Naive thymus-derived CD8-positive, alpha-beta T cell (primary cell): Measurements from ENCODE around the gene CDC20. TPM values are rescaled to one million over a fixed set of nuclear protein-coding genes. Genes with fewer than 3 reads are reported as not detected.

Experiments
- ATAC-seq, 2 donors: fragments of 150-1000 bp; cut with Tn5 transposase in 1 of 2; sonication (Bioruptor Pico), chemical (Tn5 transposase) in 1 of 2; 1 replicate in 1 of 2; 2 replicates in 1 of 2; pipeline ENCODE4 v1.10.0; 2021; ENCODE audit warnings: mild to moderate bottlenecking in 2 of 2, moderate library complexity in 2 of 2
- POLR2A ChIA-PET: fragments of 350-600 bp; sonication (Branson Sonifier 250); formaldehyde crosslinking; loops from one replicate; lab custom pipeline; 2021; ENCODE audit warnings: antibody characterized with exemption; lab: Charles Lee
- DNase-seq, 10 donors: peaks; one replicate each; pipeline versions ENCODE4 v3.0.0 to v3.0.0-alpha.2; 2020 to 2022
- H3K27ac Mint-ChIP-seq, 10 donors: one replicate each; pipeline ENCODE4 v1.8.0; 2020 to 2022; ENCODE audit warnings: mild to moderate bottlenecking in 10 of 10, mixed read lengths in 10 of 10, moderate library complexity in 4 of 10, inconsistent platforms in 1 of 10
- H3K27me3 Mint-ChIP-seq, 5 donors: one replicate each; pipeline ENCODE4 v1.8.0; 2021 to 2022; ENCODE audit warnings: mixed read lengths in 5 of 5
- H3K36me3 Mint-ChIP-seq, 3 donors: one replicate each; pipeline ENCODE4 v1.8.0; 2020 to 2022; ENCODE audit warnings: mixed read lengths in 3 of 3, mild to moderate bottlenecking in 2 of 3, inconsistent platforms in 1 of 3
- H3K4me1 Mint-ChIP-seq, 4 donors: one replicate each; pipeline ENCODE4 v1.8.0; 2021 to 2022; ENCODE audit warnings: mixed read lengths in 4 of 4
- H3K4me3 Mint-ChIP-seq, 10 donors: one replicate each; pipeline ENCODE4 v1.8.0; 2020 to 2022; ENCODE audit warnings: mild to moderate bottlenecking in 10 of 10, mixed read lengths in 10 of 10, moderate library complexity in 6 of 10, inconsistent platforms in 1 of 10
- H3K9me3 Mint-ChIP-seq, 9 donors: one replicate each; pipeline ENCODE4 v1.8.0; 2020 to 2022; ENCODE audit warnings: mixed read lengths in 9 of 9, mild to moderate bottlenecking in 3 of 9, inconsistent platforms in 1 of 9, moderate library complexity in 1 of 9
- polyA plus RNA-seq, 3 donors: library from polyadenylated mRNA; unstranded; fragments of 300-500 nt; fragmentation: Illumina TruSeq; gene quantifications; one replicate each; pipeline ENCODE4 v1.2.3, GENCODE V29; 2021
- total RNA-seq, 8 experiments: library from RNA in 2 of 8; stranded (reverse) in 2 of 8; gene quantifications; one replicate each; pipeline ENCODE4 v1.2.3 and lab custom pipeline; 2021 to 2026

The CDC20 gene
- total and polyA plus RNA-seq, 5 experiments from 2014 or later: 0.39 to 0.77 (median 0.59) TPM; not detected in 2

DNA sequence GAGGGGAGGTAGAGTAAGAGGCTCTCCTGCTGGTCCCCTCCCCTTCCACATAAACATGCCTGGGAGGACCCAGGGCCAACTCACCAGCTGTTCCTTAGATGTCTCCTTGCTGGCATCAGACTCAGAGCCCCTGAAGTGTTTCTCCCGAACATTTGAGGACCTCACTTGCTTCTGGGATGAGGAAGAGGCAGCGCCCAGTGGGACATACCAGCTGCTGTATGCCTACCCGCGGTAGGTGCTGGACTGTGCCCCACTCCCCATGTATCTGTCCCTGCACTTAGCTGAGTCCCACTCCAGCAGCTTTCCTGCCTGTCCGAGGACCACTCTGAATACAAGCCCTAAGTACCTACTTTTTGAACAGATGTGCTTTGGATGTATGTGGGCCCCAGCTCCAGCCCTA, 20.8 kb upstream of the CDC20 start:
- no peak for DNase-seq
- Mint-ChIP-seq H3K4me1 (peaks cover 0 to 2% (median 0%) of the 10 kb centered on the region in 4 donors), H3K27ac (peak overlapping the region in 2 of 10 donors; percentile 38 to 43), H3K4me3 (no peak overlapping the region), H3K36me3 (no peaks in the 10 kb centered on the region), H3K9me3 (no peaks in the 10 kb centered on the region), H3K27me3 (peaks cover 0 to 1% (median 0%) of the 10 kb centered on the region in 5 donors)
- ATAC-seq: no peak
- POLR2A ChIA-PET: no interaction called here

DNA sequence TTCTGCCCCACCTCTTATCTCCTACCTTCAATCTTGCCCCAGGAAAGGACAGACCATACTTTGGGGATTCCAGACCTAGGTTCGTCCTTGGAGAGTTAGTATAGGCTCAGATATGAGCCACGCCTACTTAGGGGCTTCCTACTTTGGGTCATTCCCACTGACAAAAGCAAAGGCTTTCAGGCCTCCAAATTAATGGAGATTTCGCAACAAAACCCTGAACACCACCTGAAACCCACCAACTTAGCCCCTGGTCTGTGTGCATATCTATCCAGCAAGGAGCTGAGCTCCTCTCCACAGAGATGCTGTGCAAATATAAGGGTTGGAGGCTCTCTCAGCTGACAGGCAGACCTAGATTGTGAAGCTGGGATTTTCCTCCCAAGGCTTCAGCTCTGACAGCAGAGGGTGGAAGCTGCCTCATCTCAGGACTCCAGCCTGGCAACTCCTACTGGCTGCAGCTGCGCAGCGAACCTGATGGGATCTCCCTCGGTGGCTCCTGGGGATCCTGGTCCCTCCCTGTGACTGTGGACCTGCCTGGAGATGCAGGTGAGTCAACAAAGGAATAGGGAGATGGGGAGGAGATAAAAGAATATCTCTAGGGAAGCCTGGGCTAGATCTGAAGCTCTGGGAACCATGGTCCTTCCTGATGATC, 19.1 kb upstream of the CDC20 start:
- H3K36me3 Mint-ChIP-seq: no peaks in the 10 kb centered on the region
- H3K27ac Mint-ChIP-seq: no peak overlapping the region
- peaks cover 0 to 2% (median 0%) of the 10 kb centered on the region in 4 donors for H3K4me1 Mint-ChIP-seq
- peaks cover 0 to 1% (median 0%) of the 10 kb centered on the region in 5 donors for H3K27me3 Mint-ChIP-seq
- no peaks in the 10 kb centered on the region for H3K9me3 Mint-ChIP-seq
- POLR2A ChIA-PET: no interaction called here
- H3K4me3 Mint-ChIP-seq: no peak overlapping the region
- DNase-seq (no peak), ATAC-seq (no peak)

DNA sequence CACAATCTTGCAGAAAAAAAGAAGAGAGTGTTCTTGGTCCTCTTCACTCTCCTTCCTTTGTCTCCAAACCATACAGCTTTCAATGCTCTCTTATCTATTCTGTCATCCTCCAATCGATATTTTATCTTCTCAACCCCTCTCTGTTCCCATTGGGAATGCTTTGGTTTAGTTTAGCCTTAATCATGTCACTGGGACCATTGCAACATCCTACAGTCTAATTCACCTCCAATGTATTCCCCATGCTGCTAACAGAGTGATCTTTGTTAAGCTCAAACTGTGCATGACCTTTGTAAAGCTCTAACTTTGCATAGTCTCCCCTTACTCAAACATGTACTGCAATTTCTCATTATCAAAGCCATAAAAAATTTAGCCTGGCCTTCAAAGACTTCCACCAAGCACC, 18.2 kb upstream of the CDC20 start:
- Mint-ChIP-seq H3K4me1 (peaks cover 0 to 2% (median 0%) of the 10 kb centered on the region in 4 donors), H3K27me3 (peaks cover 0 to 1% (median 0%) of the 10 kb centered on the region in 5 donors), H3K36me3 (no peaks in the 10 kb centered on the region), H3K27ac (no peak overlapping the region), H3K9me3 (no peaks in the 10 kb centered on the region), H3K4me3 (no peak overlapping the region)
- ATAC-seq: no peak
- POLR2A ChIA-PET: no interaction called here
- no peak for DNase-seq

DNA sequence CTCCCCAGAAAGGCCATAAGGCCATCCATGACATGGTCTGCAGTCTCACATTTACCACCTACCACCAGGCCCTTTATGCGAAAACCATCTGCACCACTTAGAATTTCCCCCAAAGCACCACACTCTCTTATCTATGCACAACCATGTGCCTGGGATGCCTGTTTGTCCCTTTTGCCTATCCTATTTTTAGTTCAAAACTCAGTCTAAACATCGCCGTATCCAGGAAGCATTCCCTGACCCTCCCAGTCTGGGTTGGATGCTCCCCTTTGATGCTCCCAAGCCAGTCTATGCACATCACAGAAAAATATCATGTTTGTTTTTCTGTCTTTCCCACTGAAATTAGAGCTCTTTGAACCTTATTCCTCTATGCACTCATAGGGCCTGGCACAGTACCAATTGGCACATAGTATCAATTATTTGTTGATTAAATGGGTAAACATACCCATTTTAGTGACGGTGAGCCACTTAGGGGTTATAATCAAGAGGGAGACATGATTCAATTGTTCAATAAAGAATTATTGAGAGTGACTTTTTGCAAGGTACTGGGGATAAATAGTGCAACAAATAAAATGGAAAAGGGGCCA, 14.4 kb upstream of the CDC20 start:
- no peaks in the 10 kb centered on the region for H3K36me3 Mint-ChIP-seq
- no peak overlapping the region for H3K4me3 Mint-ChIP-seq
- DNase-seq: no peak
- POLR2A ChIA-PET: no interaction called here
- no peaks in the 10 kb centered on the region for H3K27me3 Mint-ChIP-seq
- H3K27ac Mint-ChIP-seq: peak overlapping the region in 2 of 10 donors; percentile 1 to 56
- H3K4me1 Mint-ChIP-seq: peaks cover under 1 to 7% (median 4%) of the 10 kb centered on the region in 4 donors
- ATAC-seq: no peak
- no peaks in the 10 kb centered on the region for H3K9me3 Mint-ChIP-seq

DNA sequence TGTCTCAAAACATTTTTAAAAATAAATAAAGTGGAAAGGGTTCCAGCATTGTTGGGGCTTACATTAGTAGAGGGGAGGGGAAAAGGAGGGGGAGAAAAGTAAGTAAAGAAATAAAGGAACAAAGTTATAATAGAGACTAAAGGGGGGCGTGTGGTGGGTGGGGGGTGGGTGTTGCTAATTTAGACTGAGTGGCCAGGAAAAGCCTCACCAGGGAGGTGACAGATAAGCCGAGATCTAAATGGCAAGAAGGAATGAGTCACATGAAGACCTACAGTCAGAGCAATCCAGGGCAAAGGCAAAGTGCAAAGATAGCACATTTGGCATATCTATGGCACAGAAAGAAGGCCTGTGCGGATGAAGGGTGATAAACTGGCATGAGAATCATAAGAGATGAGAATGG, 13.7 kb upstream of the CDC20 start:
- POLR2A ChIA-PET: no interaction called here

DNA sequence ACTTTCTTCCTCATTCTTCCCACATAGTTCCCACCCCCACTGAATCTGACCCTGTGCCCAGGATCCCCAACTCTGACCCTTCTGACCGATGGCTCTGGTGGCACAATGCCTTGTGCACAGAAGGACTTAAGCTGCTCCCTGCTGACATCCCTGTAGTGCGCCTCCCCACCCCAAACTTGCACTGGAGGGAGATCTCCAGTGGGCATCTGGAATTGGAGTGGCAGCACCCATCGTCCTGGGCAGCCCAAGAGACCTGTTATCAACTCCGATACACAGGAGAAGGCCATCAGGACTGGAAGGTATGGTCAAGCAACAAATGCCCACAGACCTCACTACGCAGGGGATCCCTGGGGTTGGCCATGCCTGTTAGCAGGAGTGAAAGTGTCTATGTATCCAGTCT, 12.1 kb upstream of the CDC20 start:
- Mint-ChIP-seq H3K4me3 (no peak overlapping the region), H3K4me1 (peaks cover 6 to 13% (median 10%) of the 10 kb centered on the region in 4 donors), H3K36me3 (no peaks in the 10 kb centered on the region), H3K9me3 (no peaks in the 10 kb centered on the region), H3K27me3 (no peaks in the 10 kb centered on the region), H3K27ac (peak overlapping the region in 1 of 10 donors; percentile 17)
- POLR2A ChIA-PET: no interaction called here
- DNase-seq: no peak
- ATAC-seq: no peak

More for the DNA sequence above, 13.7 kb upstream of the CDC20 start:
- ATAC-seq (no peak), DNase-seq (no peak)
- H3K9me3 Mint-ChIP-seq: no peaks in the 10 kb centered on the region
- no peaks in the 10 kb centered on the region for H3K36me3 Mint-ChIP-seq
- no peak overlapping the region for H3K27ac Mint-ChIP-seq
- H3K27me3 Mint-ChIP-seq: no peaks in the 10 kb centered on the region
- H3K4me3 Mint-ChIP-seq: no peak overlapping the region
- H3K4me1 Mint-ChIP-seq: peaks cover 6 to 13% (median 10%) of the 10 kb centered on the region in 4 donors

DNA sequence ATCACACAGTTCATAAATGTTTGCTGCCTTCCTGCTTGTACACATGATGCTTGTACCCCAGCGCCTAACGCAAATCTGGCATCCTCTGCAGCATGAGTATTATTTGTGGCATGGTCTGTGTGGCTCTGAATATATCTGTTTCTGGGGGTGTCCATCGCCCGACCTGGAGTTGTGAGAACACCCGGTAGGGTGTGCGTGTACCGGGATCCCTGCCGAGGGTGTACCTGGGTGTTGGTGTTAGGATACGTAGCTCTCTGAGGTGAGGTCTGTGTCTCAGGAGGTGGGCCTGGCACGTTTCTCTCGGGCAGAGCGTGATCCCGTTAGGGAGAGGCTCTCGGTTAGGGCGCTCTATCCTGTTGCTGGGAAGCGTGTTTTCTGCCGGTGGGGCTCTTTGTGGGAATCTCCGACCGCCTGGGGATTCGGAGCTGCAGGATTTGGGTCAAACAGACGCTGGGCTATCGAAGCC, 10.4 kb upstream of the CDC20 start:
- Mint-ChIP-seq H3K27ac (peak overlapping the region in 8 of 10 donors; percentile 14 to 87 (median 73)), H3K27me3 (no peaks in the 10 kb centered on the region), H3K4me3 (peak overlapping the region in 9 of 10 donors; percentile 11 to 84 (median 68)), H3K36me3 (no peaks in the 10 kb centered on the region), H3K4me1 (peaks cover 6 to 16% (median 11%) of the 10 kb centered on the region in 4 donors), H3K9me3 (no peaks in the 10 kb centered on the region)
- DNase-seq (no peak), ATAC-seq (no peak)
- POLR2A ChIA-PET: interaction anchor here (0.9 to 1.1 kb wide), 4 partner anchors 10 to 42 kb away, joined by 3 to 4 read pairs (median 3); partner anchors contain the start of genes CDC20, MED8 and SZT2

DNA sequence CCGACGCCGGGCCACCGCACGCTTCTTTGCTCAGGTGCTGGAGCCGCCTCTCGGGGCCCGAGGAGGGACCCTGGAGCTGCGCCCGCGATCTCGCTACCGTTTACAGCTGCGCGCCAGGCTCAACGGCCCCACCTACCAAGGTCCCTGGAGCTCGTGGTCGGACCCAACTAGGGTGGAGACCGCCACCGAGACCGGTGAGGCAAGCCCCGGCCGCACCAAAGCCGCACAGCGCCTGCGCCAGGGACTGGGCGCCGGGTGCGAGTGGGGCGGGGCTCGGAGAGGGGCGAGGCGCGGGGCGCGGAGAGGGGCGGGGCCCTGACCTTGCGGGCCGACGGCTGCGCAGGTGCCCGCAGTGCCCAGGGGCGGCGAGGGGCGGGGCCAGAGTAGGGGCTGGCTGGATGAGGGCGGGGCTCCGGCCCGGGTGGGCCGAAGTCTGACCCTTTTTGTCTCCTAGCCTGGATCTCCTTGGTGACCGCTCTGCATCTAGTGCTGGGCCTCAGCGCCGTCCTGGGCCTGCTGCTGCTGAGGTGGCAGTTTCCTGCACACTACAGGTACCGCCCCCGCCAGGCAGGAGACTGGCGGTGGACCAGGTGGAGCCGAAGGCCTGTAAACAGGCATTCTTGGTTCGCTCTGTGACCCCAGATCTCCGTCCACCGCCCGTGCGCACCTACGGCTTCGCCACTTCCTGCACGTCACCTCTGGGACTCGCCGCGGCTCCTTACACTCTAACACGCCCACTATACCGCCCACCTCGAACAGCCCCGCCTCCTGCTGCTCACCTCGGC, 9.8 kb upstream of the CDC20 start:
- Mint-ChIP-seq H3K9me3 (no peaks in the 10 kb centered on the region), H3K27me3 (no peaks in the 10 kb centered on the region), H3K4me1 (peaks cover 6 to 14% (median 12%) of the 10 kb centered on the region in 4 donors), H3K4me3 (peak overlapping the region; percentile 44 to 87 (median 82)), H3K36me3 (no peaks in the 10 kb centered on the region), H3K27ac (peak overlapping the region in 9 of 10 donors; percentile 75 to 98 (median 94))
- ATAC-seq: peak; percentile 84 to 92
- DNase-seq: peak; percentile 19 to 85 (median 71)
- POLR2A ChIA-PET: interaction anchor here (0.9 to 1.1 kb wide), 4 partner anchors 10 to 41 kb away, joined by 3 to 4 read pairs (median 3); partner anchors contain the start of genes CDC20, MED8 and SZT2

DNA sequence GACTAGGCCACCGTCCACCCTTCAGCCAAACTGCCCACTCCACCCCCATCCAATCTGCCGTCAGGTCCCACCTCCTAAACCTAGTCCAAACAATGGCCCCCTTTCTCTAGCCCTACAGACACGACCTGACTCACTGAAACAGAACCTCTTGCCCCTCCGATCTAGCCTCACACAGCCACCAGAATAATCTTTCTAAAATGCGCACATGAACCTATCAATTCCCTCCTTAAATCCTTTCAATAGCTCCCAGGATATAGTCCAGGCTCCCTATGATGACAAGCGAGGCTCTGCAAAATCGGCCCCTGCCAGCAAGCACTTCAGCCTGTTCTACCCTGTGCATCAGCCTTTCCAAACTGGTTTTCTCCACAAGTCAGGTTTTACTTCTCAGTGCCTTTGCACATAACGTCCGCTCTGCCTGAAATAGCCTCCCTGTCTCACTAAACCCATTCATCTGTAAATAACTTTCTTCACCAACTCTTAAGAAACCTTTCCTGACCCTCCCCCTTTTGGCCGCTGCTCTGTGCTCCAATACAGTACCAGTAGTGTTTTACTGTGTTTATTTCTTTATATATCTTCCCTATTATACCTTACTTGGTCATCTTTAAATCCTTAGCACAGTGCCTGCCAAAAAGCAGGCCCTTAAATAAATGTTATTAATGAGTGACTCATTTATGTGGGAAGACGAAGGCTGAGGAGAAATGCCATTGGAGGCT, 9.0 kb upstream of the CDC20 start:
- ATAC-seq: peak in 1 of 2 donors; percentile 3
- Mint-ChIP-seq H3K27me3 (no peaks in the 10 kb centered on the region), H3K4me3 (peak overlapping the region; percentile 44 to 87 (median 82)), H3K9me3 (no peaks in the 10 kb centered on the region), H3K27ac (peak overlapping the region; percentile 66 to 98 (median 94)), H3K36me3 (no peaks in the 10 kb centered on the region), H3K4me1 (peaks cover 6 to 15% (median 12%) of the 10 kb centered on the region in 4 donors)
- no peak for DNase-seq
- POLR2A ChIA-PET: no interaction called here

DNA sequence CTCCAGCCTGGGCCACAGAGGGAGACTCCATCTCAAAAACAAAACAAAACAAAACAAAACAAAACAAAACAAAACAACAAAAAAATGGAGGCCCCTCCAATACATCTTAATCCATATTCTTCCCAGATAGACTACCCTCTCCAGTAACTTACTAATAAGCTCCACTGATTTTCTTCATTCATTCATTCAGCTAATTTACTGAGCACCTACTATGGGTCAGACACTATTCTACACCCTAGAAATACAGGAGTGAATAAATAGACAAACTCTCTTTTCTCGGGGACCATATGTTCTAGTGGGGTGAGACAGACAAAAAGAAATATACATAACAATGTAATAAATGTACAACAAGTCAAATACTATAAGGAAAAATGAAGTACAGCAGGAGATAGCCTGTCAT, 7.8 kb upstream of the CDC20 start:
- no peak overlapping the region for H3K4me3 Mint-ChIP-seq
- DNase-seq (no peak), ATAC-seq (no peak)
- H3K27me3 Mint-ChIP-seq: no peaks in the 10 kb centered on the region
- POLR2A ChIA-PET: no interaction called here
- peaks cover 6 to 15% (median 11%) of the 10 kb centered on the region in 4 donors for H3K4me1 Mint-ChIP-seq
- H3K36me3 Mint-ChIP-seq: no peaks in the 10 kb centered on the region
- H3K9me3 Mint-ChIP-seq: no peaks in the 10 kb centered on the region
- H3K27ac Mint-ChIP-seq: peak overlapping the region in 6 of 10 donors; percentile 4 to 98 (median 62)

DNA sequence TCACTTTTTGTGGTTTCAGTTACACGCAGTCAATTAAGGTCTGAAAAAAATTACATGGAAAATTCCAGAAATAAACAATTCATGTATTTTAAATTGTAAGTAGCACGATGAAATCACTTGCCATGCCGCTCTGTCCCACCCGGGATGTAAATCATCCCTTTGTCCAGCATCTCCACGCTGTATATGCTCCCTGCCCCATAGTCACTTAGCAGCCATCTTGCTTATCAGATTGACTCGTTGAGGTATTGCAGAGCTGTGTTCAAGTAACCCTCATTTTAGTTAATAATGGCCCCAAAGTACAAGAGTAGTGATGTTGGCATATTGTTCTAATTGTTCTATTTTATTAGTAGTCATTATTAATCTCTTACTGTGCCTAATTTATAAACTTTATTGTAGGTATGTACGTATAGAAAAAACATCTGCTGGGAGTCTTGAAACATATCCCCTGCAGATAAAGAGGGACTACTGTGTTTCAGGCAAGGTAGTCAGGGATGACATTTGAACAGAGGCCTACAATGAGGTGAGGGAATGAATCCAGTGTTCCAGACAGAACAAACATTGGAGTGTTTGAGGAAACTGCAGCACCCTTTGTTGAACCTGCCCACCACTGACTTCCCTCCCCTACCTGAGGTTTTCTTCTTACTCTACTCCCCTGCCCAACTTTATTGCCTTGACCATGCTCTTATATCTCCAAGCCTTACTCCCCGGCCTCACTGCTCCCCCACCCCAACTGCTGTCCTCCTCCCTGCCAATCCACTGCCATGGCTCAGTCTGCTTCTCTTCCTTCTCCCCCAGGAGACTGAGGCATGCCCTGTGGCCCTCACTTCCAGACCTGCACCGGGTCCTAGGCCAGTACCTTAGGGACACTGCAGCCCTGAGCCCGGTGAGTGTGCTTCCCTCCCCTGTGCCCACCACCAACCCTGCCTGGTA, 7.1 kb upstream of the CDC20 start:
- DNase-seq: no peak
- Mint-ChIP-seq H3K4me3 (no peak overlapping the region), H3K27ac (peak overlapping the region in 6 of 10 donors; percentile 21 to 98 (median 77)), H3K9me3 (no peaks in the 10 kb centered on the region), H3K4me1 (peaks cover 6 to 15% (median 11%) of the 10 kb centered on the region in 4 donors), H3K36me3 (no peaks in the 10 kb centered on the region), H3K27me3 (no peaks in the 10 kb centered on the region)
- no peak for ATAC-seq
- POLR2A ChIA-PET: interaction anchor here (1.8 kb wide), 1 partner anchor 15 kb away, joined by 4 read pairs; no protein-coding TSS in a partner anchor
